A549 (cell line): ENCODE data around the gene ECE1. TPM values are rescaled to one million over a fixed set of nuclear protein-coding genes. Genes with fewer than 3 reads are reported as not detected.

Experiments used
- ATAC-seq, 2 experiments: fragments of 200-7000 bp in 1 of 2; fragments of >200 bp in 1 of 2; cut with Nextera tagmentation in 1 of 2; cut with Tn5 transposase in 1 of 2; 3 replicates each; pipeline versions ENCODE4 v1.8.0 to v1.9.1; 2018 to 2020; ENCODE audit warnings: mild to moderate bottlenecking in 1 of 2, moderate library complexity in 1 of 2
- CTCF ChIA-PET: fragments of 300-600 bp; sonication (Branson Sonifier 250); formaldehyde crosslinking; extraction: SDS; loops from one replicate; lab custom pipeline; 2021; ENCODE audit warnings: antibody characterized with exemption, inconsistent platforms; lab: Yijun Ruan, JAX
- POLR2A ChIA-PET: fragments of 350-600 bp; formaldehyde crosslinking; extraction: SDS; loops from one replicate; lab custom pipeline; 2021; ENCODE audit warnings: antibody characterized with exemption, inconsistent platforms; lab: Yijun Ruan, JAX
- DNase-seq, 2 experiments: peaks; one replicate each; pipeline versions ENCODE4 v3.0.0 to v3.0.0-alpha.2; 2011 to 2016; ENCODE audit warnings: low read depth in 1 of 2, low spot score in 1 of 2
- FAIRE-seq: peaks from 2 replicates; lab custom pipeline; 2011; peaks lifted over from hg19 to GRCh38; lab: Jason Lieb, UNC
- H3K27ac ChIP-seq, 2 experiments: fragments of >200 bp; sonication (Bioruptor Twin); formaldehyde crosslinking; 3 replicates each; pipeline ENCODE4 v1.5.1; 2016 to 2017
- H3K4me1 ChIP-seq: fragments of >200 bp; sonication (Bioruptor Twin); formaldehyde crosslinking; 3 replicates; pipeline ENCODE4 v1.6.1; 2016
- H3K4me2 ChIP-seq: fragments of >200 bp; sonication (Bioruptor Twin); formaldehyde crosslinking; 3 replicates; pipeline ENCODE4 v1.6.1; 2016
- H3K4me3 ChIP-seq: fragments of >200 bp; sonication (Bioruptor Twin); formaldehyde crosslinking; 3 replicates; pipeline ENCODE4 v1.5.1; 2016
- H3K9me3 ChIP-seq: fragments of >200 bp; sonication (Bioruptor Twin); formaldehyde crosslinking; 3 replicates; pipeline ENCODE4 v1.6.1; 2016
- BHLHE40 ChIP-seq: IDR thresholded peaks from 2 replicates; pipeline ENCODE4 v1.6.1; 2012; ENCODE audit warnings: low read depth, low read length, inconsistent platforms
- CHD2 ChIP-seq: fragments of 150-350 bp; IDR thresholded peaks from 2 replicates; pipeline ENCODE4 v1.6.1; 2014; ENCODE audit warnings: low read length; ENCODE audit not compliant: partially characterized antibody
- CTCF ChIP-seq: fragments of >200 bp; sonication (Bioruptor Twin); formaldehyde crosslinking; IDR thresholded peaks from 3 replicates; pipeline ENCODE4 v1.5.1; 2016
- E2F6 ChIP-seq: IDR thresholded peaks from 2 replicates; pipeline ENCODE4 v1.6.1; 2012; ENCODE audit warnings: low read depth, borderline replicate concordance
- ESRRA ChIP-seq: fragments of 150-350 bp; IDR thresholded peaks from 2 replicates; pipeline ENCODE4 v1.6.1; 2014; ENCODE audit warnings: mild to moderate bottlenecking, low read length, borderline replicate concordance
- FOSL2 ChIP-seq, 2 experiments: fragments of 450-650 bp in 1 of 2; fragments of >200 bp in 1 of 2; sonication (Bioruptor Twin) in 1 of 2; formaldehyde crosslinking; IDR thresholded peaks; 2 replicates each; pipeline versions ENCODE4 v1.5.0 to v1.6.1; 2016 to 2020; ENCODE audit warnings: mild to moderate bottlenecking in 1 of 2, moderate library complexity in 1 of 2
- HDAC2 ChIP-seq: fragments of 200-600 bp; sonication (generic); IDR thresholded peaks from 2 replicates; pipeline ENCODE4 v1.6.1; 2016
- HES2 ChIP-seq: fragments of >200 bp; sonication (Bioruptor Twin); formaldehyde crosslinking; IDR thresholded peaks from 2 replicates; pipeline ENCODE4 v1.6.1; 2016
- HEYL ChIP-seq: fragments of 250-450 bp; sonication (Bioruptor Pico); IDR thresholded peaks from 2 replicates; pipeline ENCODE4 v1.8.0; 2021; ENCODE audit warnings: mild to moderate bottlenecking, moderate library complexity
- HOXA7 ChIP-seq: fragments of 250-450 bp; sonication (Bioruptor Pico); IDR thresholded peaks from 2 replicates; pipeline ENCODE4 v1.5.0; 2020; ENCODE audit warnings: mild to moderate bottlenecking, moderate library complexity
- MAFK ChIP-seq: fragments of 450-650 bp; IDR thresholded peaks from 2 replicates; pipeline ENCODE4 v1.6.1; 2014; ENCODE audit not compliant: partially characterized antibody
- NFE2L2 ChIP-seq: fragments of 150-350 bp; conservative IDR thresholded peaks from 2 replicates; pipeline ENCODE4 v1.6.1; 2014; ENCODE audit warnings: low read length
- POLR2A ChIP-seq: IDR thresholded peaks from 2 replicates; pipeline ENCODE4 v1.6.1; 2012; ENCODE audit warnings: mild to moderate bottlenecking, low read length
- RAD21 ChIP-seq, 2 experiments: fragments of >200 bp in 1 of 2; sonication (Bioruptor Twin) in 1 of 2; formaldehyde crosslinking in 1 of 2; IDR thresholded peaks in 1 of 2; conservative IDR thresholded peaks in 1 of 2; 2 replicates in 1 of 2; 3 replicates in 1 of 2; pipeline ENCODE4 v1.6.1; 2012 to 2018; ENCODE audit warnings: inconsistent platforms in 1 of 2
- RARB ChIP-seq: fragments of 250-450 bp; sonication (Bioruptor Pico); IDR thresholded peaks from 2 replicates; pipeline ENCODE4 v1.8.0; 2021; ENCODE audit warnings: mild to moderate bottlenecking, moderate library complexity
- REST ChIP-seq: fragments of 200-600 bp; sonication (generic); IDR thresholded peaks from 2 replicates; pipeline ENCODE4 v1.6.1; 2016; ENCODE audit warnings: antibody characterized with exemption, mild to moderate bottlenecking, moderate library complexity
- SMC3 ChIP-seq: fragments of >200 bp; sonication (Bioruptor Twin); formaldehyde crosslinking; IDR thresholded peaks from 3 replicates; pipeline ENCODE4 v1.6.1; 2018; ENCODE audit warnings: inconsistent platforms
- USF2 ChIP-seq: fragments of 450-650 bp; IDR thresholded peaks from 2 replicates; pipeline ENCODE4 v1.6.1; 2014; ENCODE audit warnings: antibody characterized with exemption
- ZFP36 ChIP-seq: fragments of 450-650 bp; IDR thresholded peaks from 2 replicates; pipeline ENCODE4 v1.6.1; 2014; ENCODE audit warnings: borderline replicate concordance; ENCODE audit not compliant: partially characterized antibody
- ZNF302 ChIP-seq: fragments of 250-450 bp; sonication (Bioruptor Pico); IDR thresholded peaks from 2 replicates; pipeline ENCODE4 v1.9.0; 2021; ENCODE audit warnings: inconsistent platforms, mild to moderate bottlenecking, moderate library complexity
- WGBS: methylation state at CpG from one replicate; pipeline ENCODE4 v1.1.6; 2017; ENCODE audit errors: missing lambda C conversion rate; 5-methylcytosine and 5-hydroxymethylcytosine counted together
- polyA plus RNA-seq, 4 experiments: library from polyadenylated mRNA; depleted of rRNA in 3 of 4; stranded (reverse); fragments of >200 nt; fragmentation: RNase III in 1 of 4; extraction: RNeasy Plus Mini Kit Qiagen cat#74134 plus additional on column Dnase treatment in 1 of 4; gene quantifications; 2 replicates in 3 of 4; 3 replicates in 1 of 4; pipeline ENCODE4 v1.2.3, GENCODE V29; 2011 to 2017

The ECE1 gene
- polyA plus RNA-seq, 2 of the 4 experiments (the other 2 are of a cell fraction): 45.7 to 86.4 TPM

- WGBS: 91% methylated on average over 8 of the region's 20 CpGs
- ATAC-seq (peak; percentile 79 to 87), DNase-seq (peak; percentile 25 to 32), FAIRE-seq (no peak)
- ChIA-PET CTCF (interaction anchor here (0.7 to 4.7 kb wide), 25 partner anchors 9 to 1594 kb away, joined by 3 to 66 read pairs (median 5); no protein-coding TSS in a partner anchor), POLR2A (no interaction called here)
- Histone ChIP-seq H3K4me1 (no peaks in the 10 kb centered on the region), H3K4me2 (no peak overlapping the region), H3K4me3 (no peak overlapping the region), H3K9me3 (no peaks in the 10 kb centered on the region), H3K27ac (no peak overlapping the region)
- TF ChIP-seq POLR2A (no peak), RAD21 (conservative IDR thresholded peaks at IDR 0.05 in 1 of 2, IDR thresholded peaks at IDR 0.05 in 1 of 2) (peak in 1 of 2 experiments; percentile 26; a peak in 2 of 5 replicates), REST (no peak), HES2 (no peak), NFE2L2 (no peak), CHD2 (no peak), HOXA7 (CRISPR knock-in tag) (no peak), CTCF (peak; percentile 19; the same call in 2 of the 3 replicates)
These were observed 72.3 kb downstream of the ECE1 start for GRCh38 chr1:21217812-21218596.

DNA sequence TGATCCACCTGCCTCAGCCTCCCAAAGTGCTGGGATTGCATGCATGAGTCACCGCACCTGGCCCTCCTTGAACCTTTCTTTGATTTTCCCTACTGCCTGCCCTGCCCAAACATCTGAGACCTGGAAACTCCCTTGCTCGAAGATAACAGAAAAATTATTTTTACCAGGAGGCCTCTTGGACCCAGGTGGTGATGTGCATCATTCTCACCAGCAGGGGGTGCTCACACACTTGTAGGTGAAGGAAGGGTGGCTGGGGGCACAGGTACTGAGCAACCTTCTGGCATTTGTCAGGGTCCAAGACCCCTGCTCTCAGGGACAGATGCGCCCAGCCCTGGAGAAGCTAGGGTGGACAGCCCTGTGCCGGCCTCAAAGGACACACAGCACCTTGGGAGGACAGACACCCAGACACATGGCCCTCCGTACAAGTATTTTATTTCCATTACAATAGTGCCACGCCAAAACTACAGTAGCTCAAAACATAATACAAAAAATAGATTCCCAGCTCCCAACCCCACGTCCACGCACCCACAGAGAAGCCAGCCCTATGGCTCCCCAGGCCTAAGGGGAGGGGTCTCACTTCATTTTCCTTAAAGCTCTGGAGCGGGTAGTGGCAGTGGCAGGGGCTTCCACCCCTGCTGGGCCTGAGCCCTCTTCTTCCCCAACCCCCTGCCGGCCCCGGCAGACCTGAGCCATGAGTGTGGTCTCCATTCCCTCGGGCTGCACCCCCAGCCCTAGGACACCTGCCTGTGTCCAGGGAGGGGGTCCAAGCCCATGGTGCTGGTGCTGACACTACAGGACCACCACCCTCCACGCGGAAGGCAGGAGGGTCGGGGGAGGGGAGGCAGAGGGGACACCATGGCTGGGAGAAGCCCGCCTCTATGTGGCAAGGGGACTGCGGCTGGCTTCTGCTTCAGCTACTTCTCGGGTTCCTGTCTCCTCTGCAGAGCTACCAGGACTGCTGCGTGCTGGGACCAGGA, 73.1 kb downstream of the ECE1 start:
- ATAC-seq: peak; percentile 57 to 71; a peak in 4 of 6 replicates
- WGBS: 82% methylated on average over 10 of the region's 19 CpGs
- no peak for TF ChIP-seq HES2
- no peak for TF ChIP-seq ZFP36
- no peak for TF ChIP-seq FOSL2 (IDR thresholded peaks at IDR 0.05)
- no peak for TF ChIP-seq FOSL2 (CRISPR knock-in tag; IDR thresholded peaks at IDR 0.05)
- no peak for TF ChIP-seq HDAC2
- no peak for TF ChIP-seq ESRRA
- TF ChIP-seq USF2: no peak
- no peak for TF ChIP-seq ZNF302 (CRISPR knock-in tag)
- TF ChIP-seq CHD2: no peak
- TF ChIP-seq BHLHE40: no peak
- peak; percentile 22; the same call in 2 of the 3 replicates for TF ChIP-seq SMC3
- TF ChIP-seq E2F6: no peak
- no peak for TF ChIP-seq RARB (CRISPR knock-in tag)
- TF ChIP-seq HEYL (CRISPR knock-in tag): no peak
- no peak for TF ChIP-seq MAFK
- TF ChIP-seq REST: no peak

More for the DNA sequence above, 73.1 kb downstream of the ECE1 start:
- no peak overlapping the region for H3K4me2 ChIP-seq
- CTCF ChIA-PET: interaction anchor here (0.7 to 4.7 kb wide), 27 partner anchors 9 to 1595 kb away, joined by 3 to 66 read pairs (median 5); no protein-coding TSS in a partner anchor
- DNase-seq (peak; percentile 14 to 60), FAIRE-seq (no peak)
- no peak overlapping the region for H3K27ac ChIP-seq
- peaks cover 2% of the 10 kb centered on the region; the same call in 2 of the 3 replicates for H3K4me1 ChIP-seq
- no peaks in the 10 kb centered on the region for H3K9me3 ChIP-seq
- no peak overlapping the region for H3K4me3 ChIP-seq
- POLR2A ChIA-PET: no interaction called here
